M059J (cell line): ENCODE results near the gene FAM90A1. TPM values are rescaled to one million over a fixed set of nuclear protein-coding genes. Genes with fewer than 3 reads are reported as not detected.
A peak's percentile ranks its signal among the peaks of the same experiment; 100 is the strongest.
"Not testable (repeated sequence)": the region's sequence is repeated elsewhere in the genome, so short reads cannot be mapped to it uniquely, and the experiment has no call there.

Experiments
- DNase-seq: peaks from one replicate; pipeline ENCODE4 v3.0.0-alpha.2; 2012; ENCODE audit warnings: low read depth
- total RNA-seq: library from RNA; depleted of rRNA; stranded (reverse); fragments of >200 nt; shearing (Covaris generic); gene quantifications from 2 replicates; pipeline ENCODE4 v1.2.3, GENCODE V29; 2014; rRNA removed

The FAM90A1 gene
- total RNA-seq, result 0.07 TPM in 1 of 2 replicates, not detected in the other

- peak; percentile 17 for DNase-seq
Observed at GRCh38 chr12:8226992-8227731, at the start of gene FAM90A1. Gene FAM90A1 (minus strand): TSS chr12:8227618. CDS start chr12:8224832, 2,786 bp downstream.

- DNase-seq, result not testable (repeated sequence)
Observed at GRCh38 chr12:8276397-8276796, 49.0 kb upstream of the FAM90A1 start.

- DNase-seq, result not testable (repeated sequence)
Observed at GRCh38 chr12:8266706-8267105, 39.3 kb upstream of the FAM90A1 start.

- not testable (repeated sequence) for DNase-seq
Observed at GRCh38 chr12:8264236-8264635, 36.8 kb upstream of the FAM90A1 start.

GRCh38 chr12:8261111-8261554 is 33.7 kb upstream of the FAM90A1 start:
- DNase-seq, result not testable (repeated sequence)

GRCh38 chr12:8256356-8256755 is 28.9 kb upstream of the FAM90A1 start:
- DNase-seq, result peak; percentile 1

- not testable (repeated sequence) for DNase-seq
Observed at GRCh38 chr12:8254705-8255104, 27.3 kb upstream of the FAM90A1 start.

GRCh38 chr12:8252056-8252818 is 24.8 kb upstream of the FAM90A1 start:
- DNase-seq, result not testable (repeated sequence)

GRCh38 chr12:8251616-8252015 is 24.2 kb upstream of the FAM90A1 start:
- not testable (repeated sequence) for DNase-seq

GRCh38 chr12:8246941-8247535 is 19.6 kb upstream of the FAM90A1 start:
- peak; percentile 79 for DNase-seq

- not testable (repeated sequence) for DNase-seq
Observed at GRCh38 chr12:8243682-8244161, 16.3 kb upstream of the FAM90A1 start.

- peak; percentile 92 for DNase-seq
Observed at GRCh38 chr12:8242880-8243681, 15.7 kb upstream of the FAM90A1 start.

- not testable (repeated sequence) for DNase-seq
Observed at GRCh38 chr12:8242622-8242879, 15.1 kb upstream of the FAM90A1 start.

- DNase-seq, result peak; percentile 40
Observed at GRCh38 chr12:8241917-8242621, 14.7 kb upstream of the FAM90A1 start.

GRCh38 chr12:8240340-8241114 is 13.1 kb upstream of the FAM90A1 start:
- DNase-seq, result peak; percentile 22

- not testable (repeated sequence) for DNase-seq
Observed at GRCh38 chr12:8237031-8237430, 9.6 kb upstream of the FAM90A1 start.

GRCh38 chr12:8235316-8236157 is 8.1 kb upstream of the FAM90A1 start:
- DNase-seq, result peak; percentile 85

GRCh38 chr12:8234746-8235145 is 7.3 kb upstream of the FAM90A1 start:
- not testable (repeated sequence) for DNase-seq

GRCh38 chr12:8233935-8234495 is 6.6 kb upstream of the FAM90A1 start:
- not testable (repeated sequence) for DNase-seq
